HepG2 (cell line): ENCODE data around the gene EDC3. TPM values are rescaled to one million over a fixed set of nuclear protein-coding genes. Genes with fewer than 3 reads are reported as not detected.

Experiments used
- ERF ChIP-seq: IDR thresholded peaks from 2 replicates; pipeline ENCODE4 v1.6.1; 2018; ENCODE audit warnings: missing biosample characterization, missing genetic modification reagents
- FLYWCH1 ChIP-seq: sonication (generic); formaldehyde crosslinking; IDR thresholded peaks from 2 replicates; pipeline ENCODE4 v1.8.1; 2023; ENCODE audit warnings: mild to moderate bottlenecking, missing genetic modification reagents
- FOXM1 ChIP-seq: sonication (generic); formaldehyde crosslinking; IDR thresholded peaks from 2 replicates; pipeline ENCODE4 v1.5.0; 2020; ENCODE audit warnings: missing genetic modification reagents
- JUNB ChIP-seq: sonication (generic); formaldehyde crosslinking; IDR thresholded peaks from 2 replicates; pipeline ENCODE4 v1.8.0; 2022; ENCODE audit warnings: missing genetic modification reagents, mild to moderate bottlenecking, borderline replicate concordance
- KLF11 ChIP-seq: IDR thresholded peaks from 2 replicates; pipeline ENCODE4 v1.6.1; 2016; ENCODE audit warnings: missing compliant biosample characterization
- KLF13 ChIP-seq: sonication (generic); formaldehyde crosslinking; IDR thresholded peaks from 2 replicates; pipeline ENCODE4 v1.4.0; 2020; ENCODE audit warnings: mild to moderate bottlenecking, missing genetic modification reagents
- MAZ ChIP-seq, 2 experiments: sonication (generic) in 1 of 2; formaldehyde crosslinking in 1 of 2; IDR thresholded peaks; 2 replicates each; pipeline versions ENCODE4 v1.5.0 to v1.6.1; 2012 to 2020; ENCODE audit warnings: low read depth in 2 of 2, mild to moderate bottlenecking in 2 of 2, borderline replicate concordance in 1 of 2, improper control_type of control experiment in 1 of 2, low read length in 1 of 2, missing genetic modification reagents in 1 of 2, moderate library complexity in 1 of 2
- MXD4 ChIP-seq: IDR thresholded peaks from 2 replicates; pipeline ENCODE4 v1.6.1; 2016; ENCODE audit warnings: mild to moderate bottlenecking, missing biosample characterization, missing genetic modification reagents
- NR2F6 ChIP-seq, 2 experiments: IDR thresholded peaks; 2 replicates each; pipeline ENCODE4 v1.6.1; 2016; ENCODE audit warnings: antibody characterized with exemption in 1 of 2, mild to moderate bottlenecking in 1 of 2
- NRL ChIP-seq: sonication (generic); formaldehyde crosslinking; IDR thresholded peaks from 2 replicates; pipeline ENCODE4 v1.5.0; 2020; ENCODE audit warnings: missing genetic modification reagents, mild to moderate bottlenecking, moderate library complexity, borderline replicate concordance
- POGZ ChIP-seq: sonication (generic); formaldehyde crosslinking; IDR thresholded peaks from 2 replicates; pipeline ENCODE4 v1.4.0; 2020; ENCODE audit warnings: mild to moderate bottlenecking, missing genetic modification reagents
- PRMT3 ChIP-seq: sonication (generic); formaldehyde crosslinking; IDR thresholded peaks from 2 replicates; pipeline ENCODE4 v1.8.1; 2022; ENCODE audit warnings: low read depth, mild to moderate bottlenecking, moderate library complexity, missing genetic modification reagents, borderline replicate concordance
- RARA ChIP-seq: IDR thresholded peaks from 2 replicates; pipeline ENCODE4 v1.6.1; 2016; ENCODE audit warnings: missing genetic modification reagents, missing compliant biosample characterization
- RBM22 ChIP-seq: fragments of 200-400 bp; formaldehyde crosslinking; optimal IDR thresholded peaks from 2 replicates; pipeline ENCODE3; 2017; ENCODE audit warnings: mild to moderate bottlenecking, low read length, moderate library complexity
- RBM39 ChIP-seq: fragments of 200-400 bp; formaldehyde crosslinking; IDR thresholded peaks from one replicate; pipeline ENCODE4 v1.6.1; 2018; ENCODE audit warnings: antibody characterized with exemption, mild to moderate bottlenecking, low read depth, low read length; ENCODE audit not compliant: poor library complexity, severe bottlenecking
- RELA ChIP-seq: sonication (generic); formaldehyde crosslinking; IDR thresholded peaks from 2 replicates; pipeline ENCODE4 v1.4.0; 2020; ENCODE audit warnings: missing genetic modification reagents
- U2AF2 ChIP-seq: fragments of 200-400 bp; formaldehyde crosslinking; IDR thresholded peaks from 2 replicates; pipeline ENCODE4 v1.6.1; 2017; ENCODE audit warnings: low read depth, mild to moderate bottlenecking, low read length
- ZBTB21 ChIP-seq: sonication (generic); formaldehyde crosslinking; IDR thresholded peaks from 2 replicates; pipeline ENCODE4 v1.4.0; 2020; ENCODE audit warnings: missing genetic modification reagents
- ZNF652 ChIP-seq: IDR thresholded peaks from 2 replicates; pipeline ENCODE4 v1.6.1; 2016; ENCODE audit warnings: low read depth, borderline replicate concordance
- ZNF660 ChIP-seq: sonication (generic); formaldehyde crosslinking; IDR thresholded peaks from 2 replicates; pipeline ENCODE4 v1.5.1; 2020; ENCODE audit warnings: mild to moderate bottlenecking, low read depth, missing genetic modification reagents, borderline replicate concordance
- ZNF709 ChIP-seq: sonication (generic); formaldehyde crosslinking; IDR thresholded peaks from 2 replicates; pipeline ENCODE4 v1.5.0; 2020; ENCODE audit warnings: mild to moderate bottlenecking, missing genetic modification reagents
- polyA plus RNA-seq, 8 experiments: library from polyadenylated mRNA; depleted of rRNA in 3 of 8; stranded (reverse) in 7 of 8; unstranded in 1 of 8; fragments of >200 nt; fragmentation: Illumina TruSeq in 4 of 8; extraction: Trizol in 4 of 8; gene quantifications; 2 replicates each; pipeline versions ENCODE4 v1.2.1 to v1.2.3, GENCODE V29; 2011 to 2016; ENCODE audit warnings: low read depth in 4 of 8, missing spikeins in 1 of 8, mixed read lengths in 1 of 8; ENCODE audit not compliant: insufficient read depth in 1 of 8
- total RNA-seq, 5 experiments: library from RNA; depleted of rRNA; stranded (reverse); fragments of >200 nt; fragmentation: Illumina TruSeq; extraction: Trizol; gene quantifications; 2 replicates each; pipeline ENCODE4 v1.2.3, GENCODE V29; 2016; ENCODE audit warnings: low read depth in 1 of 5
- TF ChIP-seq, protein P1 (sequence below), 2 experiments: sonication (generic) in 1 of 2; formaldehyde crosslinking in 1 of 2; IDR thresholded peaks; 2 replicates each; pipeline versions ENCODE4 v1.5.1 to v1.6.1; 2011 to 2020; ENCODE audit warnings: borderline replicate concordance in 1 of 2, low read depth in 1 of 2, low read length in 1 of 2, mild to moderate bottlenecking in 1 of 2, missing genetic modification reagents in 1 of 2, moderate library complexity in 1 of 2
- TF ChIP-seq, protein P2 (sequence below): IDR thresholded peaks from 2 replicates; pipeline ENCODE4 v1.6.1; 2016; ENCODE audit warnings: mild to moderate bottlenecking

Gene EDC3
- total and polyA plus RNA-seq, 2 of the 13 experiments (the other 11 are each of a cell fraction or from before 2014, with no cell fraction given) = 17.4 to 32.0 TPM

GRCh38 chr15:74695597-74696397 lies at the start of gene EDC3 (continued):
- TF ChIP-seq MXD4 (peak; percentile 85), FOXM1 (no peak), ZNF660 (CRISPR knock-in tag) (no peak), ZNF652 (CRISPR knock-in tag) (no peak; the same call in 1 of the 2 replicates), POGZ (peak; percentile 80), PRMT3 (CRISPR knock-in tag) (no peak), RBM39 (peak; percentile 58), KLF11 (0 out of 2 replicates have a peak, but pooled peaks have one; percentile 61), RBM22 (no peak), RELA (no peak), MAZ (IDR thresholded peaks at IDR 0.05; ENCODE audit: borderline replicate concordance, low read depth, low read length) (0 out of 2 replicates have a peak, but pooled peaks have one; percentile 42), MAZ (CRISPR knock-in tag; IDR thresholded peaks at IDR 0.05; ENCODE audit: low read depth) (peak; percentile 69; the same call in 1 of the 2 replicates), KLF13 (CRISPR knock-in tag) (no peak), U2AF2 (no peak), JUNB (CRISPR knock-in tag) (0 out of 2 replicates have a peak, but pooled peaks have one; percentile 36), ZBTB21 (CRISPR knock-in tag) (peak; percentile 75; the same call in 1 of the 2 replicates), NRL (CRISPR knock-in tag) (no peak), RARA (CRISPR knock-in tag) (no peak; the same call in 1 of the 2 replicates), NR2F6 (IDR thresholded peaks at IDR 0.05) (no peak), NR2F6 (CRISPR knock-in tag; IDR thresholded peaks at IDR 0.05) (0 out of 2 replicates have a peak, but pooled peaks have one; percentile 27), ZNF709 (CRISPR knock-in tag) (peak; percentile 46; the same call in 1 of the 2 replicates), FLYWCH1 (CRISPR knock-in tag) (0 out of 2 replicates have a peak, but pooled peaks have one; percentile 88), ERF (CRISPR knock-in tag) (no peak; the same call in 1 of the 2 replicates)
- TF ChIP-seq, protein P1, sequence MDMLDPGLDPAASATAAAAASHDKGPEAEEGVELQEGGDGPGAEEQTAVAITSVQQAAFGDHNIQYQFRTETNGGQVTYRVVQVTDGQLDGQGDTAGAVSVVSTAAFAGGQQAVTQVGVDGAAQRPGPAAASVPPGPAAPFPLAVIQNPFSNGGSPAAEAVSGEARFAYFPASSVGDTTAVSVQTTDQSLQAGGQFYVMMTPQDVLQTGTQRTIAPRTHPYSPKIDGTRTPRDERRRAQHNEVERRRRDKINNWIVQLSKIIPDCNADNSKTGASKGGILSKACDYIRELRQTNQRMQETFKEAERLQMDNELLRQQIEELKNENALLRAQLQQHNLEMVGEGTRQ (IDR thresholded peaks at IDR 0.05; ENCODE audit: low read depth, low read length) = no peak
- TF ChIP-seq, protein P1 (CRISPR knock-in tag; IDR thresholded peaks at IDR 0.05; ENCODE audit: borderline replicate concordance) = no peak
- TF ChIP-seq, protein P2, sequence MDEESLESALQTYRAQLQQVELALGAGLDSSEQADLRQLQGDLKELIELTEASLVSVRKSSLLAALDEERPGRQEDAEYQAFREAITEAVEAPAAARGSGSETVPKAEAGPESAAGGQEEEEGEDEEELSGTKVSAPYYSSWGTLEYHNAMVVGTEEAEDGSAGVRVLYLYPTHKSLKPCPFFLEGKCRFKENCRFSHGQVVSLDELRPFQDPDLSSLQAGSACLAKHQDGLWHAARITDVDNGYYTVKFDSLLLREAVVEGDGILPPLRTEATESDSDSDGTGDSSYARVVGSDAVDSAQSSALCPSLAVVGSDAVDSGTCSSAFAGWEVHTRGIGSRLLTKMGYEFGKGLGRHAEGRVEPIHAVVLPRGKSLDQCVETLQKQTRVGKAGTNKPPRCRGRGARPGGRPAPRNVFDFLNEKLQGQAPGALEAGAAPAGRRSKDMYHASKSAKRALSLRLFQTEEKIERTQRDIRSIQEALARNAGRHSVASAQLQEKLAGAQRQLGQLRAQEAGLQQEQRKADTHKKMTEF (CRISPR knock-in tag) = peak; percentile 68; the same call in 1 of the 2 replicates
